Measurements from ENCODE around the gene KCNN2.
A peak's percentile ranks its signal among the peaks of the same experiment; 100 is the strongest.
"Not testable (repeated sequence)": the region's sequence is repeated elsewhere in the genome, so short reads cannot be mapped to it uniquely, and the experiment has no call there.

The KCNN2 gene

GRCh38 chr5:114427204-114427603 is 65.3 kb downstream of the KCNN2 start:
- no peak for DNase-seq

GRCh38 chr5:114430532-114430931 is 68.7 kb downstream of the KCNN2 start:
- no peak for DNase-seq

DNA sequence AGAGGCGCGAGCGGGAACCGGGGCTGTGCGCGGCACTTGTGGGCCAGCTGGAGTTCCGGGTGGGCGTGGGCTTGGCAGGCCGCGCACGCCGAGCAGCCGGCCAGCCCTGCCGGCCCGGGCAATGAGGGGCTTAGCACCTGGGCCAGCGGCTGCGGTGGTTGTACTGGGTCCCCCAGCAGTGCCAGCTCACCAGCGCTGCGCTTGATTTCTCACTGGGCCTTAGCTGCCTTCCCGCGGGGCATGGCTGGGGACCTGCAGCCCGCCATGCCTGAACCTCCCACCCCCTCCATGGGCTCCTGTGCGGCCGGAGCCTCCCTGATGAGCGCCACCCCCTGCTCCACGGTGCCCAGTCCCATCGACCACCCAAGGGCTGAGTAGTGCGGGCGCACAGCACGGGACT is 70.8 kb downstream of the KCNN2 start:
- not testable (repeated sequence) for DNase-seq

DNA sequence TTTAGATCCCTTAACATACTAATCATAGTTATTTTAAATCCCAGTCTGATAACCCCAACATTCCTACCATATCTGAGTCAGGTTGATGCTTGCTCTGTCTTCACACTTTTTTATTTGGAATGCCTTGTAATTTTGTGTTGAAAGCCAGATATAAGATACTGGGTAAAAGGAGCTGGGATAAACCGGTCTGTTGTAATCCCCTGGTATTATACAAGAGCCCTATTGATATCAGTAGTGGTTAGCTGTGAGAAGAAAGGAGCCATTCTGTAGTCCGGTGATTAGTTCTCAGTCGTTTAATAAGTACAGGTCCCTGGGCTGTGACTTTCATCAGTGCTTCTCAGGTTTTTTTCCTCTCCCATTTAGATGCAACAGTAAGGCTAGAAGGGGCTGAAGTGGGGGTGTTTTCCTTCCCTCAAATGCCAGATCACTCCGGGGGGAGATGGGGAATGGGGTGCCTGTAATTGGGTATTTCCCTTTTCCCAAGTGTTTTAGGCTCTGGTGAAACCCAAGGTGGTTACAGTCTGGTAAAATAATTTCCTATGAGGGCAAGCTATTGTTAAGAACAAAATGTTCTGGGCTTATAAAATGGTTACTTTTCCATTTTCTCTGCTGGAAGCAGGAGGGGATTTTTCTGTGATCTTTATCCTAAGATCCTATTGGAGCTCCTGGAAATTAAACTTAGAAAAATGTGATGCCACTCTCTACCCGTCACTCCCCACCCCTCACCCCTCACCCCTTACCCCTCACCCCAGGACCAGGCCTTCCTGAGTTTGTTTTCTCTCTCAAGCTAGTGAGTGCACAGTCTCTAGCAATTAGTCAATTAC is 72.7 kb downstream of the KCNN2 start:
- no peak for DNase-seq

DNA sequence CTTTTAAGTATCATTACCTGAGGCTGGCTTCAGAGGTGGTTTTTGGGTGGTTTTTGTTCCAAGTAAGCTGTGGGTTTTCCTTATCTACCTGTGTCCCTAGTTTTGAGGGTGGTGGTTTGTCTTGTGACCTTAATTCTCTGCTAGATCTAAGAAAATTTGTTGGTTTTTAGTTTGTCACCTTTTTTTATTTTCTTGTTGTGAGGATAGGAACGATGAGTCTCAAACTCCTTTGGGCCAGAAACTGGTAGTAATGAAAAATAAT is 73.3 kb downstream of the KCNN2 start:
- DNase-seq = no peak

GRCh38 chr5:114435885-114436299 is 74.0 kb downstream of the KCNN2 start:
- DNase-seq = no peak

DNA sequence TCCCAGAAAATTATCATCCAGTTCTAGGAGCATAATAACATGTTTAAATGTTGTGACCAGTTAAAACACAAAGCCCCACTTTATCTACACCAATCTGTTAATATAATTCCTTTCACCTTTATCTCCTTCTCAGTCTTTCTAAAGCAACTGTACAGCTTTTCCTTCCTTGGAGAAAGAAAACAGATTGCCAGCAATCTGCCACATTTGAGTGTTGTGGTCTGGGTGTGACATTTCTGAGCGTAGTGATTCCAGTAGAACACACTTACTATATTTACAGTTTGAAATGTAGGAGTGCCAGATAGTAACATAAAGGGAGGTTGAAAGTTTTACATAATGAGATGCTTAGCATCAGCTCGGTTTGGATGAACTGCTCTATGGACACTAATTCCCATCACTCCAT is 76.1 kb downstream of the KCNN2 start:
- no peak for DNase-seq

GRCh38 chr5:114438471-114438870 is 76.6 kb downstream of the KCNN2 start:
- no peak for DNase-seq

- no peak for DNase-seq
Measured at GRCh38 chr5:114447084-114447773, 85.4 kb downstream of the KCNN2 start.

DNA sequence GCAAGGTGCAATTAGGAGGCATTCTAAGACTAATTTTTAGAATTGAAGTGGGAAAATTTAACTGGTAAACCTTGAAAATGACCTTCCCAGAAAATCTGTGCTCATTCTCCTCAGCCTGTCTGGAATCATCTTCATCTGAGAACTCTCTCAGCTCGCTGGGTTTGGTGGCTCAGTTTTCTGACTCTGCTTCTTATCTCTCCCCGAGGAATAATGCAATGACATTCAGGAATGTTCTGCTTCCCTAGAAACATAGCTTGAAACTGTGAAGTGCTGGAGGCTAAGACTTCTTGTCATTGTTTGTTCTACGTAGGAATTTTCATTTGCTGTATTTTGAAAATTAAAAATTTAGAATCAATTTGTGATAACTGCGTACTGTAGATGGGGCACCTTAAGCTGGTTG is 86.6 kb downstream of the KCNN2 start:
- no peak for DNase-seq

DNA sequence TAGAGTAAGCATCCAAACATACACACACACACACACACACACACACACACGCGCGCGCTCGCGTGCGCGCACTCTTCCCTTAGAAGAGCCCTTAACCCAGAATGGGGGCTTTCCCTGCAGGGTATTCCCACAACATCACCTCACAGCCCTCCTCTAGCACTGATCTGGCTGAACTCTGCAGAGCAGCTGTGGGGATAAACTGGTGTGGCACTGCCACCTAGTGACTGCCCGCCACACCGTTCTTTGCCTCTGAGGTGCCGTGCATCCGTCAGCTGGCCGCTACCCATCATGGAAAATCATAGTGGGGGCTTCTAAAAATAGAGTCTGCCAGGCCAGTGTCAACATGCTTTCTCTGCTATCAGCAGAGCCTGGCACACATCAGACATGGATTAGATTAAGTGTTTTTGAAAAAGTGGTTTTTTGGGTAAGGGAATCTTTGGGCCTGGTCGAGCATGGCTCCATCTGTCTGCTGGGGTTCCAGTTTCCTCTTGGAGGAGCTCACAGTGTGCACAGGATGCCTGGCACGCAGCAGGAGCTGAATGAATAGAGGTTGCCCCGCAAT is 88.1 kb downstream of the KCNN2 start:
- DNase-seq = peak; percentile 81

- DNase-seq = peak; percentile 18
Measured at GRCh38 chr5:114450437-114450836, 88.6 kb downstream of the KCNN2 start.

DNA sequence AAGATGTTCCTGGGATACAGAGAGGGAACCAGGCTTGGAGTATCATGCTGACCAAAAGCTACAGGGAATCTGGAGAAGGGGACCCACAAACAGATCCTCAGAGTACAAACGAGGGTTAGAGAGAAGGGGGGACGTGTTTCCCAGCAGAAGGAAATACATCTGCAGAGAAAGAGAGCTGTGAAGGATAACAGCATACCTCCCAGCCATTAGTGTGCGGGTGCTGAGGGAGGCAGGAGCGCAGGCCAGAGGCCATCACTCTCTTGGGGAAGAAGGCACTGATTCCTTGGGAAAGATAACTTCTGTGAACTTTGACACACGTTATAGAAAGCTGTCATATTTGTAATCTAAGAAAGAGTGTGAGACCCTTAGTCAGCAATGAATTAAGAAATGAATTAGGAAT is 96.9 kb downstream of the KCNN2 start:
- no peak for DNase-seq

DNA sequence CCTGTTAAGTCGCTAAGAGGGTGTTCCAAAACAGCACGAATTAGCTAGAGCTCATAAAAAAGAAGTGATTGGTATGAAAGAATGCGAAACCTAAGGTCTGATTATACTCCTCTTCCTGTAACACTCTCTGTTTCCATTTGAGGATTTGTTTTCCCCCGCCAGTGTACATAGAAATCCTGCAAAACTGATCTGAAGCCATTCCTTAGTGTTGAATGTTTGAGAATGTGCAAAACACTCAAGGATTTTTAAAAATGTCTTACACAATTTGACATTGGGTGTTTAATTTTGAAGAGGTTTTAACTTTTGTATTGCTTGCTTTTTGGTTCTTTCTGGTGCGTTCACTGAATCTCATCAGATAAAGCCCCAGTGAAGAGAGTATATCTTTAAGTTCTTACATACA is 105.3 kb downstream of the KCNN2 start:
- no peak for DNase-seq

- no peak for DNase-seq
Measured at GRCh38 chr5:114467729-114468128, 105.9 kb downstream of the KCNN2 start.

GRCh38 chr5:114469372-114469771 is 107.5 kb downstream of the KCNN2 start:
- no peak for DNase-seq

GRCh38 chr5:114471529-114471928 is 109.7 kb downstream of the KCNN2 start:
- DNase-seq = no peak

DNA sequence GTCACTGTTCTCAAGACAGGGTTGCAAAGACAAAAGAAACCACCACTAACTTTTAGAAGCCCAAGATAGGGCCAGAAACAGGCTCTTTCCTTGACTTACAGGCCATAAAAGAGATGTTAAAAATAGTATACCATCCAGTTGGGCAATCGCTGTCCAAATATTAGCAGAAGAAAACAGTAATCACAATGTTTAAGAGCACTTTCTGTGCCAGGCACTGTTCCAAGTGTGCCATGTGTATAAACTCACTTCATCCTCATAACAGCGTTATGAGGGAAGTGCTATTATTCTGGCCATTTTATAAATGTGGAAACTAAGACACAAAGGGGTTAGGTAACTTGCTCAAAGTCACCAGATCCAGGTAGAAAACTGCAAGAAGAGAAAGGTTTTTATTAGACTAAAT is 111.7 kb downstream of the KCNN2 start:
- no peak for DNase-seq

- no peak for DNase-seq
Measured at GRCh38 chr5:114477816-114478334, 116.0 kb downstream of the KCNN2 start.

DNA sequence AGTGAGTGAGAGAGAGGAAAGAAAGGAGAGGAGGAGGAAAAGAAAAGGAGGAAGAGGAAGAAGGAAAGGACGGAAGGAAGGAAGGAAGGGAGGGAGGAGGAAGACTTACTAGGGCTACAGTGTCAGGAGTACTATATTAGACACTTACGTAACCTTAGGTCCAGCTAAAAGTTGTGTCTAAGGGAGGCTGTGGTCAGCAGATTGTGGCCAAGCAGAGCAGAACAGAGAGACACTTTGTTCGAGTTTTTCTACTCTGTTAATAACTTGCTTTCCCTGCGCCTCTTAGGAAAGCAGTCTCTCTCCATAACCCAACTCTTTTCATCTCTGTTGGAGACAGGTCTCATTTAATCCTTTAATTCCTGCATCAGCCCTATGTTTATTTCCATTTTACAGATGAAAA is 138.9 kb downstream of the KCNN2 start:
- no peak for DNase-seq

DNA sequence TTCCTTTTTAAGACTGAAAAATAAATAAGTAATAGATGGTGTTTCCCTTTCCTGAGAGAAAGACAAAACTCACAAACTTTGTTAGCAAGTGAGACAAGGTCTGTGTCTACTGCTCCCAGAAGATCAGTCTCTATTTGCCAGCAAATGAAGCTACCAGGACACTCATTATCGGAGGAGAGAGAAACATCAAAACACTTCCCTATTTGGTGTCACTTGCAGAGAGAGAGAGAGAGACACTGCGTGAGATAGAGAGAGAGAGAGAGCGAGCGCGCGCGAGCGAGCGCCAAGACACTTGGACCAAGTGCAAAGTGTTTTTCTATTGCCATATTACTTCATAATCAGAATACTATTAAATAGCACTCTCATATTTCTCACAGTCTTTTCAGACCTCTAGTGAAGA is 142.7 kb downstream of the KCNN2 start:
- DNase-seq = no peak

GRCh38 chr5:114524221-114524620 is 162.4 kb downstream of the KCNN2 start:
- no peak for DNase-seq

DNA sequence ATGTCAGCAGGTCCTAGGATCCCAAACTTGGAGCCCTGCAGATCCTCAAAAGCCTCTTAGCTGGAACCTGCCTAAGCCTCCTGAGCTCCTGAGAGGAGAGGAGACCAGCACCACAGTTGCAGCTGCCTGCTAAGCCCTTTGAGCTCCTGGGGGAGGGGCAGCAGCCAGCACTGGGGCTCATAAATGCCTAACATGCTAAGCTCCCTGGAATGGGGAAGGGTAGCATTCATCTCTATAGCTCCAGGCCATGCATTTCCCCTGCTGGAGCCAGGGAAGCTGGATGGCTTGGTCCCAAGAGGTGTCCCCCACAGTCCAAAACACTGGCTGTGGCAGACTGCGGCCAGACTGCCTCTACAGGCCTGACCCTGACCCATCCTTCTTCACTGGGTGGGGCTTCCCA is 182.7 kb downstream of the KCNN2 start:
- no peak for DNase-seq

Measured in amniotic stem cell (primary cell).